HG03025 (cell line): ENCODE results near the gene NDUFAF4.

Experiments used
- ATAC-seq: cut with Tn5 transposase; IDR thresholded peaks from one replicate; pipeline ENCODE4 v1.9.1; 2021; ENCODE audit warnings: mild to moderate bottlenecking, moderate library complexity; ENCODE audit not compliant: unreplicated experiment, low FRiP score

Gene NDUFAF4

DNA sequence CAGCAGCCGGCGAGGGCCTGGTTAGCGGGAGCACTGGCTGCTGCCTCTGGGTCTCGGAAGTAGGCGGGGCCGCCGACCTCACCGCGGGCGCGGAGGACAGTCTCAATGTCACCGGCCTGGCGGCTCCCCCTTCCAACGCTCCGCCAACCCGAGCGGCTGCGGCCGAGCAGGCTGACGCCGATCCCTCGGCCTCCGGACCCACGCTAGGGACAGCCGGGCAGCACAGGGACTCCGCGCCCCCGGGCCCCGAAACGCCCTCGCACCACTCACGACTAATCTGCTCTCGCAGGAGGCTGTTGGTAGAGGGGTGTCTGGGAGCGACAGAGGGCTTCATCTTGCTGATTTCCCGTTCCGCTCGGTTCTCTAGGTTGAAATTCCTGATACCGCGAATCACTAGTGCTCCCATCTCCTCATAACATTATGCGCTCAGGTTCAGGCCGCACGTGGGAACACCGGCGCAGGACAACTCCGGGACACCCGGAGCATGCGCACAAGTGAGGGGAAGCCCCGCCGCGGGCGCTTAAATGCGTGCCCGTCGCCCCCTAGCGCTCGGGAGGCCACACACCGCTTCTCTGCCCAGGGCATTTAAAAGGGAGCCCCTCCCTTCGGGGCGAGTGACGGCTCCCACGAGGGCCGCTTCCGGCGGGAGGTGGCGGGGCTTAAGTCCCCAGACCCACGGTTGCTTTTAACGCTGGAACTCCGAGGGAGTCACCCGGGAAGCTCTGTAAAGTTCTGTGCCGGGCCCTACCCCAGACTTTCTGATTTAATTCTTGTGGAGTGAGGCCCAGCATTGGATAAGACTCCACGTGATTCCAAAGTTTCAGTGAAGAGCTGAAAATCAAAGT, at the start of gene NDUFAF4:
Gene NDUFAF4, minus strand, starts transcription at position 496 of the 845 bp plus-strand sequence. Its CDS starts 90 bp downstream, at position 406.
- peak; percentile 94 for ATAC-seq

DNA sequence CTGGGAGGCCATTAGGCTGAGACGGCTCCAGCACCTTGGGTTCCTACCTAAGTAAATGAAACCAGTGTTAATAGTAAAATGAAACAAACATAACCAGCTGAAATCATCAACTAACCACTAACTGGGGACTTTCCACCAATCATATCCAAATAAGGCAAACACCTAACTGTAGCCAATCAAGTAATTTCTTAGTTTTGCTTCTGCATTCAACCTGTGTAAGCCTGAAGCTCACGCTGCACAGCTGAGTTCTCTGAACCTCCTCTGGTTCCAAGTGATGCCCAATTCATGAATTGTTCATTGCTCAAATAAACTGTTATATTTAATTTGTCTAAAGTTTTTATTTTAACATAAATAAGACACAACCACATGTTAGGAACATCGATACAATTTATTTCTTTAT, 49.4 kb upstream of the NDUFAF4 start:
- peak; percentile 73 for ATAC-seq

DNA sequence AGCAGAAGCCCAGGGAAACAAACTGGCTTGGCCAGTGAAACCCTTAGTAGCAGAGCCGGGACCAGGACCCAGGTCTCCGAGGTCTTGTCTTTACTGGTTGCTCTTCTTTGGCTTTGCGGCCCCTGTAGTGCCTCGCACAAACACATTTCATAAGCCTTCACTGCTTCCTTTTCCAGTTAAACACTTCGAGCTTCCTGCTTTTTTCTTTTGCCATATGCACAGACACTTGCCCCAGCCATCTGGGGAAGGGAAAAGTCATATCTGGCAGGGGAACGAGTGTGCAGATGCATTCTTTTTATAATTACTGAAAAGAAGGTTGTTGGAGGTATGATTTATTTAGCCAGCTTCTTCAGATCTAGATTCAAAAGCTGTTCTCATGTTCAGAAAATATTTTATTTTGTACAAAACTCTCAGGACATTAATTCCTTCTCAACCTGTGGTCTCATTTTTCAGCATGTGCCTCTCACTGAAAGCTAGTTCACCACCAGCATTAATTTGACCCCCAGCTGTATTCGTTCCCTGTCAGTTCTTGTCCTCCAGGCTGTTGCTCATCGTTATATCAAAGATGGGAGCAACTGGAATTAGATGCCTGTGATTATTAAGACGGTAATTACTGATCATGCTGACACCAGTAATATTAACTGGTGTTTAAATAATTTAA, 46.0 kb upstream of the NDUFAF4 start:
- no peak for ATAC-seq

DNA sequence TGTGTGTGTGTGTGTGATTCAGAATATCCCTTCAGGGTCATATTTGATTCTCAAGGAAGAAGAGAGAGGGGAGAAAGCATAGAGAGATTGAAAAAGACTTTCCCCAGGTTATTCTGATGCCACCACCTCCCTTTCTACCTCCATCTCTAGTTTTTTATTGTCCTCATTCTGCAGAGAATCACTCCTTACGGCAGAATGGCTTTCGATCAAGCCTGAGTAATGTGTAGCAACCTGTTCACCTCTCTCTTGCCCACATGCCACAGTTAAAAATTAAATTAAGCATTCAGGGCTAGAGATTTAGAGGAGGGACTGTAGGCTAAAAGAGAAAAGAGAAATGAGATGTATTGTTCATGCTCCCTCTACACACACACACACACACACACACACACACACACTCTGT, 45.0 kb upstream of the NDUFAF4 start:
- ATAC-seq: no peak

DNA sequence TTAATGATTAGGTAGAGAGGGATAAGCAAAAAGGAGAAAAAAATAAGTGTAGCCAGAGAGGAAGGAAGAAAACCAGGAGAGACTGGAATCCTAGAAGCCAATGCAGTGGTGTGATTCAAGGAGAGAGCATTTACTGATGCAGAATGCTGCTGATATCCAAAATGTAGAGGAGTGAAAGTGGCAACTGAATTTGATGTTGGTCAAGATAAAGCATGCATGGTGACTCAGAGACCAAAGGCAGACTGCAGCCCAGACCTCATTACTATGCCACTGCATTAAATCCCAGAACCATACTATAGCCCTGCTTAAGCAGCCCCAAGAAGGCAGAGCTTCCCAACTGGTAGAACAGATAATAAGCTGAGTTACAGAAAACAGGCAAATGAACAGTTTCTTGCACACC, 42.6 kb upstream of the NDUFAF4 start:
- ATAC-seq: no peak

DNA sequence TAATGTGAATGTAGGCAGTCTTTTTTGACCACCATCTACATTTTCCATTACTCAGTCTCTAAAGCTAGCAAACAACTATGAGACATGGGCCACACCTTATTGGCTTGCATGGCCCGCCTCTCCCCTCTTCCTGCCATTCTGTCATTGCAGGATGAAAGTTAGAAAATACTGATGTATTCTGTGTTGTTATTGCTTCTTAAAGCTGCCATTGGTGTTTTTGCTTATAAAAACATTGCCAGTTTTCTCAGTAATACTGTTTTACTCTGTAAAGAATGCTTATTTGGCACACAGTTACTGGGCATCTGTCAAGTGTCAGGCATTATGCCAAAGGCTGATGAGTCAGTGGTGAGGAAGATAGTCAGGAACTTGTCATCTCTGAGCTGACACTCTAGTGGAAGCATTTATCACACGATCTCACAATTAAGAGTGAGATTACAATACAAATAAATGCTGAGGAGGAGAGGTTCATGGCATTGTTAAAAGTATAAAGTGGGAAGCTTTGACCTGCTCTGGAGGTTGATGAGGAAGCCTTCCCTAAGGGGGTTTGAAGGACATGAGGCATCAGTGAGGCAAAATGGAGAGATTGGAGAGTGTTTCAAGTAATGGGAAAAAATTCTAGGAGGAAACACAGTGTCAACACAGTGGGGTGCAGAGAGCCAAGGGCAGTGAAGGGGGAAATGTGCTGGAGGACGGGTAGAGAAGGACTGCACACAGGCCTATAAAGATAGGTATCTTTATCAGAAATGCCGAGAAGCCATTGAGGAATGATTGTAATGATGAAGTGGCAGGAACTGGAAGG, 41.5 kb upstream of the NDUFAF4 start:
- ATAC-seq: no peak

DNA sequence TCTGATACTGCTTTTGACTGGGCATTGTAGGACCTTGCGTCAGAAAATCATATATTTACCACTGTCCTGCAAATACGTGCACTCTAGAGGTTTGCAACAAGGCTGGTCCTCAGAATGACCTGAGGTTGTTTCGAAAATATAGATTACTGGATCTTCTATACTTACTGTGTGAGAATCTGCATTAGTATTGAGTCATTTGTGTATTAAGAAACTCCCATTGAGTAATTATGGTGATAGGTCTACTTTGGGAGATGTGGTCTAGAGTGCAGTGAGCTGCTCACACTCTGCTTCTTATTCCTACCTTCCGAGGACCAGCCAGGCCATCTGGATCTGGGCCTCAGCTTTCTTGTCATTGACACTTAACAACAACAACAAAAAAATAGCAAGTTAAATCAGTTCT, 36.4 kb upstream of the NDUFAF4 start:
- ATAC-seq: no peak

DNA sequence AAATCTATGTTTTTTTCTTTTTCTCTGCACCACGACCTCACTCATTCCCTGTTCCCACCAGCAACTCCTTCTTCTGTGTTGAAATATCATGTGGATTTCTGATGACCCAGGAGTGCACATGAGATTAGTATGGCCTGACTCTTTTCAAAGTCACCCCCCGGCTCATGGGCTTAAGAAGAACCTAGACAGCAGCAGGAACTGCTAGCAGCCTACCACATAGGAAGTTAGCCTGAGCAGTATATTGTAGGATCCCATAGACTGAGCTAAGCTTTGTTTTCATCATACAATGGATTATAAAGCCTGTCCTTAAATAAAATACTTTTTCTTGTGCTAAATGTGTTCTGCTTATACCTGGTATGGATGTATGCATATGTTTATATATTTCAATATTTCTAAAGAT, 33.5 kb upstream of the NDUFAF4 start:
- no peak for ATAC-seq

DNA sequence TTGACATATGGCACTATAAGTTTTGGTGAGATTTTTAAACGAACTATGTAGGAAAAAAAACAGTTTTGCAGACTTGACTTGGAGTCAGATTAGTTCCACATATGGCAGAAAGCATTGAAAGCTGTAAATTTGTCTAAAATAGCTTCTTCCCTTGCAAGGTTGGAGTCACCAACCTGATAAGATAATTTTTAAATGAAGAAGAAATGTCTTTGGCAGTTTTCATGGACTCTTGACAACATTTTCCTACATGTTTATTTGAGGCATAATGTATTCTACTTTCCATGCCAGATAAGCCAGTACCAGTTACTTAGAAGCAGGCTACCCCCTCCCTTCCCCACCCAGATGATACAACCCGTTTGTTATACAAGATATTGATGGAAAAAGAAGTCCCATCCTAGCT, 32.0 kb upstream of the NDUFAF4 start:
- ATAC-seq: no peak

DNA sequence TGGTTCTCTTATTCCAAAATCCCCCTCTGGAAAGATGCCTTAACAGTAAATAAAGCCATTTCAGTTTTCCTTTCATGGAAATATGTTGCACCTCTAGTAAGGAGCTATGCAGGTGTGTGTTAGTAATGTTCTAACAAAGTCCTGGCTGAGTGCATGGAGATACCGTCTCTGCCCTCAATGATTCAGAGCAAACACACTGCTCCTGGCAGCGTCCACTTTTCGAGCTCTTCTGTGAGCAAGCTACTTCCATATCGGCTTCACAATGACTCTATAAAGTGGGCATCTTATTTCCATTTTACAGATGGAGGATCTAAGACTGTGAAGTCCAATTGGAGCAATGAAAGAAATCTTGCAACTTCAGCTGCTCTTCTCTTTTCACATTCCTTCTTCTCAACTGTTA, 30.0 kb upstream of the NDUFAF4 start:
- ATAC-seq: no peak

DNA sequence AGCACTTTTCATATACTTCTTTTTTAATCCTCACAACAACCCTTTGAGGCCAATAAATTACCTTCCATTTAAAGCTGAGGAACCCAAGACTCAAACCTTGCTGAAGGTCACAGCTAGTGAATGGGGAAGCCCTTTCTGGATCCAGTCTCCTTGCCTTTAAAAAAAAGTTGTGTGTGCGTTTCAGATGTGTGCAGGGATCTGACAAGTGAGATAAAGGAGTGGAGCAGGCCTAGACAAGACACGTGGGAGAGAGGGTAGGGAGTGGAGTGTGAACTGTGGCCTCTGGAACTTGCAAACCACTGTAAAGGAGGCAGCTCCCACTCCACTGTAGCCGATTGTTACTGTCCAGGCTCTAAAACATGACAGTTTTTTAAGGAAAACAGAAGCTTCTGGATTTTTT, 28.7 kb upstream of the NDUFAF4 start:
- no peak for ATAC-seq

DNA sequence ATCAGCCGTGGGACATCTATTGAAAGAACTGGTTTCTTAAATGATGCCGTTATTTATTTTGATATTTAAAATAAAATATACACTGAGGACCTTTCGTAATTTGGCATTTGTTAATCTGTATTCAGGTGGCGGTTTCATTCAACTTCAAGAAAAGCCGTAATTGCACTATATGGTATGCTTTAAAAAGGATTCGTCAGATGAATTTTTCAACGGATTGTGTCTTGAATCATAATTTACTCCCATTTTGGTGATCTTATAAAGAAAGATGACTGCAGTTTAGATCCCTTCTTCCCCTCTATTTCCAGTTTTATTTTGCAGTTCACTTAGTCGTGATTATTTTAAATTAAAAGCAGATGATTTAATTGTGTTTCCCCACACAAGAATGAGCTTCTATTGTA, 27.6 kb upstream of the NDUFAF4 start:
- ATAC-seq: no peak

DNA sequence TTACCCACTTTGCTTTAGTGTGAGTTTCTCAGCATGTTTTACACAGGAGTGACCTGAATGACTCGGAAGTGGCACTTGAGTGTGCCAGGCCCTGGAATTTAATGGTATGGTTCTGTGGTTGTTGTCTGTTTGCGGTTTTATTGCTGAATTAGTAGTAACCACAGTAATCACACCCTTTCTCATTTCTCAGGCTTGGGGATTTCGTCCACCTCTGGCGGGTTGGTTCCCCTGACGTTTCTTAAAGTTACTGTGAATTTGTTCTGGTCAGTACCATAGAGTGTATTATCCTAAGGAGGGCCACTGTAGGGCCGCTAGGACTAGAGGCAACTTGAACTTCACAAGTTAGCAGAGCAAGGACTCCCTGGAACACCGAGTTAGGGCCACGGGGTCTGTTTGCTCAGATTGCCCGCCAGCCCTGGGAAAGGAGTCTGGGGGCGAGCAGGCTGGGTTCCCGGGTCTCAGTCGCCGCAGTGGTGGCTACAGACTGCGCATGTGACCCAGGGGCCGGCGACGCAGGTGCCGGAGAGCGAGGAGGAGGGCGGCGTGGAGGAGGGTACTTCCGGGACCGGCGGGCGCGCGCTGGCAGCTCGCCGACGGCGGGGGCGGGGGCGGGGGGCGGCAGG, 26.3 kb upstream of the NDUFAF4 start:
- ATAC-seq: peak; percentile 87

DNA sequence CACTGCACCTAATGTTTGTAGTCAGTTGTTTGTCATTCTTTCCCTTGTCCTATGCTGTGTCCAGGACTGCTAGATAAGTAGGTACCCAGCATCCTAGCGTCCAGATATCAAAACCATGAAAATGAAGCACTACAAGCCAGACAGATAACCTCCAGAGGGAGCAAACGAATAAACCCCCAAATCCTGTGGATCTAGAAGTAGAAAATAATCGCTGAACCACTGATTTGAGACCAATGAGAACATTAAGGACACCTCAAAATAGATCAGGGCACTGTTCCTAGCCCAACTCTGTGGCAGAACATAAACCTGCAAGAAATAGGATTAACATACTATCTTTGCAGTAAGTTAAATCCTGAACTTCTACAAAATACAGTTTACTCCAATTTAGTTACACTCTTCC, 25.7 kb upstream of the NDUFAF4 start:
- no peak for ATAC-seq

DNA sequence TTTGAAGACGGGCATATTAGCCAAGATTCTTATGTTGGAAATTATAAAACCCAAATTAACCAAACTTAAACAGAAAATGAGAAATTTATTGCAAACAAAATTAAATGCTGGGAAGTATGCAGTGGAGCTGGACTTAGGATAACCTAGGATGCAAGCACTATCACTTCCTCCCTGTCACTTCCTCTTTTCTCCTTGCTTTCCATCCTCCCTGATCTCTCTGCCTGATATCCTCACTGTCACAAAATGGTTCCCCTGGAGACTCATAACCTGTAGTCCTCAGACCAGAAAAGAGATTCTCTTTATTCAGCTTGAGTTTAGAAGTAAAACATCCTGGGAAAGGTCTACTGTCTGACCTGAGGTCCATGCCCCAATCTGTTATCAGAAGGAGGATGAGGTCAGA, 19.4 kb upstream of the NDUFAF4 start:
- no peak for ATAC-seq

DNA sequence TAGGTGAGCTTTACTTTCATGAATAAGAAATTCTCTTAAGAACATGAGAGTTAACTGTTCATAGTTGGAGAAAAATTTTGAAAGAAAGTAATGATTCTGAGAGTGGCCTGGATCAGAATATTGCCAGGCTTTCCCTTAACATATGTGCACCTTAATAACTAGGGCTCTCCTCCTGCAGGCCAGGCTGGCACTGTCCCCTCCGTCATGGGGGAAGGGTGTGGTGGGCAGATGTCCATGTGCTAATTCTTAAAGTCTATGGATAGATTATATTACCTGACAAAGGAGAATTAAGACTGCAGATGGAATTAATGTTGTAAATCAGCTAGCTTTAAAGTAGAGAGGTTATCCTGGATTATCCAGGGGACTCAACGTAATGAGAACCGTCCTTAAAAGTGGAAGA, 15.9 kb upstream of the NDUFAF4 start:
- ATAC-seq: no peak

DNA sequence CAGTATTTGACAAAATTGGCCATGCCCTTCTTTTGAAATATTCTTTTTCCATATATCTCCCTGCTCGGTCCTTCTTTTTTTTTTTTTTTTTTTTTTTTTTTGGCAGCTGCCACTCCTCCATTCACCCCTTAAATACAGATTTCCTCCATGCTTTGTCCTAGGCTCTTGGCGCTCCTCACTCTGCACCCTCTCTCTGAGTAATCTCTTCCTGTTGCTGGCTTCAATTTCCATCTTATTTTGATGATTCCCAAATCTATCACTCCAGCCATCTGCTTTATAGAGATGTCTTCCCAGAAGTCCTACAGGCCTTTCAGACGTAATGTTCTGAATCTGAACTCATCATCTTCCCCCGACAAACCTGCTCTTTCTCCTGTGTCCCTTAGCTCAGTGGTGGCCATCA, 14.1 kb upstream of the NDUFAF4 start:
- no peak for ATAC-seq

DNA sequence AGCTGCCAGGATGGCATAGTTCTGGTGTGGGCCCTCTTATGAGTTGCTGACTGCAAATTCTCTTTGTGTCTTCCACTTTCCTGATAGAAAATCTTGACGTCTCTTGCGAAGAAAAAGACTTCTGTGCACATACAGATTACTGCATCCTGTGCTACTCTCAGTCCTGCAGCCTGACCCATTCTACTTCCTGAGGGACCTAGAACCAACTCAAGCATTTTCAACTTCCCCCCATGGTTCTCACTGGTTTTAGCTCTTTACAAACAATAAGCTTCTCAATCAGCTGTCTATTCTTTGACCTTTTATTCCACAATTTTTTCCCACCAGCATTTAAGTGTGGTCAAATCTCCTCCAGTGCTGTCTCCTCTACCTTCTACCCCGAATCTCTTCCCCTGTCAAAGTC, 13.5 kb upstream of the NDUFAF4 start:
- ATAC-seq: no peak

DNA sequence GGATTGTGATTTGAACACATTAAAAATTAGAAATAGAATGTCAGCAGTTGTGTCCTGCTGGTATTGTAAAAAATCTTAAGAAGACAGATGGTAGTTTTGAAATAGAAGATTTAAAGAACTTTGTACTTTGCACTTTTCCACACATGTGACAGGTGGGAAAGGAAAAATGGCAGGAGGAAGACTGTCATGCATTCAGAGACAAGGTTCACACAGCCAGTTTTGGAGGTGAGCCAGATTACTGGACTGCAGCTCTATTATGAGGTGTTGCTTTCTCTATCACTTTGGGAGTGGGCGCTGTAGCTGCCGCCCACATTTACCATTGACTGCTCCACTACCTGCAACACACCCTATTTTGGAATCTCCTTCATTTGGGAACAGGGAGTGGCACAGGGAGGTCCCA, 12.1 kb upstream of the NDUFAF4 start:
- no peak for ATAC-seq

DNA sequence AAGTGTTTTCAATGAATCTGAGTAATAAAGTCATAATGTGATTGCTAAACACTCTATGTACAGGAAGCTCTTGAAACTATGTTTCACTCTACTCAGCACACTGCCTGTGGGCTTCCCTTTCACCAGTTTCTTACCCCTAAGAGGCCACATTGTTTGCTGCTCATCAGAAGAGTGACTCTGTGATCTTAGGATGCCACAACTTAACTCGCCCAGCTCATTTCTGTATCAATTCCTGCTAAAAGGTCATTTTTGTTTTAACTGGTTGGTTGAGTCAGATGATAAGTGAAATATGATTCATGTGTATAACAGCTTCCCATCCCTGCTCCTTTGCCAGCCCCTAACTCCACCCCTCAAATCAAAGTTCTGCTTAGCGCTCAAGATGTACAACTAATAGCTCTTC, 9.8 kb upstream of the NDUFAF4 start:
- peak; percentile 98 for ATAC-seq

DNA sequence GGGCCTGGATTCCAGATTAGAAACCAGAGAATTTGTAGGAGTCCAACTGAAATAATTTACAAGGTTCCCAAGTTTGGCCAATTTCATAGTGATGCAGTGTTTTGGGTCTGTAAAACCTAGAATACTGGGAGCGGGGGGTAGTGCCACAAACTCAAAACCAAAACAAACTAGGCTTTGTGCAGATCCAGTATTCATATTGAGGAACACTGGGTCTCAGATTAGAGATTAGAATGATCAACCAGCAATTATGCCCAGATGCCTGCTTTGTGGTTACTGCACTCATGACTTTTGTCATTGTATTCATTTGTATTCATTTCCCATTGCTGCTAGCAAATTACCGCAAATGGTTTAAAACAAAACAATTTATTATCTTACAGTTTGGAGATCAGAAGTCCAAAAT, 3.2 kb upstream of the NDUFAF4 start:
- no peak for ATAC-seq
